ENCODE data around the gene HS1BP3.

HS1BP3 gene

GRCh38 chr2:20615068-20615465 is 35.8 kb downstream of the HS1BP3 start:
- peak; percentile 7 for DNase-seq

GRCh38 chr2:20614201-20615067 is 36.5 kb downstream of the HS1BP3 start:
- no peak for DNase-seq

- peak; percentile 9 for DNase-seq
Observed at GRCh38 chr2:20612925-20613916, 37.7 kb downstream of the HS1BP3 start.

- DNase-seq, result no peak
Observed at GRCh38 chr2:20611844-20612356, 39.0 kb downstream of the HS1BP3 start.

GRCh38 chr2:20611077-20611843 is 39.6 kb downstream of the HS1BP3 start:
- DNase-seq, result no peak

GRCh38 chr2:20609995-20610357 is 40.9 kb downstream of the HS1BP3 start:
- no peak for DNase-seq

GRCh38 chr2:20609349-20609994 is 41.4 kb downstream of the HS1BP3 start:
- no peak for DNase-seq

- no peak for DNase-seq
Observed at GRCh38 chr2:20608666-20609348, 42.1 kb downstream of the HS1BP3 start.

- DNase-seq, result no peak
Observed at GRCh38 chr2:20607446-20607845, 43.5 kb downstream of the HS1BP3 start.

GRCh38 chr2:20606198-20606597 is 44.7 kb downstream of the HS1BP3 start:
- no peak for DNase-seq

GRCh38 chr2:20604951-20605381 is 45.9 kb downstream of the HS1BP3 start:
- no peak for DNase-seq

GRCh38 chr2:20604401-20604911 is 46.4 kb downstream of the HS1BP3 start:
- DNase-seq, result no peak

- no peak for DNase-seq
Observed at GRCh38 chr2:20603791-20604190, 47.1 kb downstream of the HS1BP3 start.

- DNase-seq, result no peak
Observed at GRCh38 chr2:20602803-20603202, 48.1 kb downstream of the HS1BP3 start.

- no peak for DNase-seq
Observed at GRCh38 chr2:20600756-20601325, 50.1 kb downstream of the HS1BP3 start.

- no peak for DNase-seq
Observed at GRCh38 chr2:20599861-20600461, 50.9 kb downstream of the HS1BP3 start.

GRCh38 chr2:20599001-20599600 is 51.8 kb downstream of the HS1BP3 start:
- DNase-seq, result no peak

GRCh38 chr2:20597860-20598183 is 53.1 kb downstream of the HS1BP3 start:
- no peak for DNase-seq

- no peak for DNase-seq
Observed at GRCh38 chr2:20596973-20597859, 53.7 kb downstream of the HS1BP3 start.

Measured in activated CD8-positive, alpha-beta memory T cell treated with anti-CD3 and anti-CD28 coated beads, Interleukin-2, amount 50 U/mL, for 4 hours (primary cell).